GM18907 (cell line): Measurements from ENCODE around the gene CIDEB.

Source experiments
- ATAC-seq: cut with Tn5 transposase; IDR thresholded peaks from one replicate; pipeline ENCODE4 v1.9.1; 2021; ENCODE audit warnings: mild to moderate bottlenecking, moderate library complexity; ENCODE audit not compliant: unreplicated experiment

CIDEB gene

DNA sequence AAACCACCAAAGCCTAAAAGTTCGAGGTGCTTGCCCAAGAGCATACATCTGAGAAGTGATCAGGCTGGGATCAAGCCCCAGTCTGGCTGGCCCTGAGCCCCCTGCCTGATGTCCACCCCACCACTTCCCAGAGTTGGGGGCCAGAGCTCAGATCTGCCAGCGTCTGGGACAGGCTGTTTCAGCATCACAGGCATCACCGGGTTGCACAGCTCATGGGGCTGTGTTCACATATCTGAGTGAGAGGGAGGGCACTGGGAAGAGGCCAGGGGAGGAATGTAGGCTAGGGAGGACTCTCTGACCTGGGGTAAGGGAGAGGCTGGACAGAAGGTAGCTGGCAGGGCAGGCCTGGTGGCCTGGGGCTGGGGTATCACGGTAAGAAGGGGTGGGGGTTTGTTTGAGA lies 50.8 kb downstream of the CIDEB start:
- no peak for ATAC-seq

DNA sequence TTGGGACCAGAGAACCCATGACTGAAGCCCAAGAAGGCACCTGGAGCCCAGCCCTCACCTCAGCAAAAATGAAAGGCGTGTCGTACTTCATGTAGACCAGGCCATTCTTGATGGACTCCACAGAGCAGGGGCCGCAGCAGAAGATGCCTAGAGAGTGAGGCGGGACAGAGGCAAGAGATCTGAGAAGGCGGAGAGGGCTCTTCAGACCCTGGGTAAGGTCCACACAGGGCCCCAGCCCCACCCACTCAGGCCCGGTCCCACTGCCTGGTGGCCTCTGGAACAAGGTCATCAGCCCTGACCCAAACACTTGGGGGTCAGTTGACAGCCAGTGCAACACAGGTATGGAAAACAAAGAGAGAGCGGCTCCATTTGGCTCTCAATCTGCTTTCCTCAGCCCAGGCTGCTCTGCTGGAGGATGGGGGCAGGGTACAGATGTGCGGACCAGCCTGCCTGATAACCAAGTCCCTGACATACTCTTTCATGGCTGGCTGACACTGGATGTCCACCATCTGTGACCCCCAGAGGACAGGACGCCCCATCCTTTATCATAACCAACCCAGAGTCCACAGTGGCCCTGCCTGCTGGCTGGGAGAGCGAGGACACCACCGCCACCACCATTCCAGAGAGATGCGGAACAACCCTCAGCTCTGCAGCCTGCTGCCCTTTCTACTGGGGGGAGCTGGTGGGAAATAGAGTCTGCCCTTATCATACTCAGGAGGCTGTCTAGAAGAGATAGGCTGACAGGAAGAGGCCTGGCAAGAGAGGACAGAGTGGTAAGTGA lies 51.7 kb downstream of the CIDEB start:
- ATAC-seq, result no peak

DNA sequence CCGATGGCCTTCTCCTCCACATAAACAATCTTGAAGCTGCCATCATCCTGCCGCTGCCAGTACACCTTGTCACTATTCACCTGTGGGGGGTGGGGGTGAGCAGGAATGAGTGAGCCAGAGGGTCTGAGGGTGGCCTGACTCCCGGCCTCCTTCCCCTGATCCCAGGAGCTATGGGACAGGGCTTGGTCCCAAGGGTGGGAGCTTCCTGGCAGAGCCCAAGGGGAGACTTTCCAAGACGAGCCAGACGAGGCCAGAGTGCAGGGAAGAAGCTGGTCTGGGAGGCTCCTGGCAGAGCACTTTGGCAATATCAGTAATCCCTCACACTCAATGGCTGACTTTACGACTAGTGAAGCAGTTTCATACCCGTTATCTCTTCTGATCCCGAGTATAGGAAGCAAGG lies 52.3 kb downstream of the CIDEB start:
- ATAC-seq, result no peak
